Panc1 (cell line): Measurements from ENCODE around the gene SSC4D.

Experiments used
- CTCF ChIP-seq: fragments of 450-650 bp; IDR thresholded peaks from 2 replicates; pipeline ENCODE4 v1.5.1; 2017; ENCODE audit warnings: mild to moderate bottlenecking
- POLR2AphosphoS5 ChIP-seq: IDR thresholded peaks from 2 replicates; pipeline ENCODE4 v1.6.1; 2012; ENCODE audit warnings: mild to moderate bottlenecking, low read depth, low read length, moderate library complexity
- REST ChIP-seq, 2 experiments: IDR thresholded peaks; 2 replicates each; pipeline ENCODE4 v1.6.1; 2011 to 2012; ENCODE audit warnings: low read depth in 2 of 2, control low read depth in 1 of 2, low read length in 1 of 2, mild to moderate bottlenecking in 1 of 2, moderate library complexity in 1 of 2; ENCODE audit not compliant: insufficient read depth in 1 of 2

GRCh38 chr7:76377186-76377918 is 32.1 kb downstream of the SSC4D start:
- TF ChIP-seq CTCF, result no peak
- no peak for TF ChIP-seq REST (IDR thresholded peaks at IDR 0.05; ENCODE audit: insufficient read depth in 1 of 2, low read depth in 2 of 2, low read length in 1 of 2)
- TF ChIP-seq POLR2AphosphoS5, result no peak
